DMS53 treated with DMSO at 0.1 percent for 48 hours (cell line): ENCODE data around the gene PANX3.

Experiments
- DNase-seq: peaks from one replicate; lab custom pipeline; 2025; ENCODE audit not compliant: unreplicated experiment; lab: John Stamatoyannopoulos, UW

PANX3 gene

DNA sequence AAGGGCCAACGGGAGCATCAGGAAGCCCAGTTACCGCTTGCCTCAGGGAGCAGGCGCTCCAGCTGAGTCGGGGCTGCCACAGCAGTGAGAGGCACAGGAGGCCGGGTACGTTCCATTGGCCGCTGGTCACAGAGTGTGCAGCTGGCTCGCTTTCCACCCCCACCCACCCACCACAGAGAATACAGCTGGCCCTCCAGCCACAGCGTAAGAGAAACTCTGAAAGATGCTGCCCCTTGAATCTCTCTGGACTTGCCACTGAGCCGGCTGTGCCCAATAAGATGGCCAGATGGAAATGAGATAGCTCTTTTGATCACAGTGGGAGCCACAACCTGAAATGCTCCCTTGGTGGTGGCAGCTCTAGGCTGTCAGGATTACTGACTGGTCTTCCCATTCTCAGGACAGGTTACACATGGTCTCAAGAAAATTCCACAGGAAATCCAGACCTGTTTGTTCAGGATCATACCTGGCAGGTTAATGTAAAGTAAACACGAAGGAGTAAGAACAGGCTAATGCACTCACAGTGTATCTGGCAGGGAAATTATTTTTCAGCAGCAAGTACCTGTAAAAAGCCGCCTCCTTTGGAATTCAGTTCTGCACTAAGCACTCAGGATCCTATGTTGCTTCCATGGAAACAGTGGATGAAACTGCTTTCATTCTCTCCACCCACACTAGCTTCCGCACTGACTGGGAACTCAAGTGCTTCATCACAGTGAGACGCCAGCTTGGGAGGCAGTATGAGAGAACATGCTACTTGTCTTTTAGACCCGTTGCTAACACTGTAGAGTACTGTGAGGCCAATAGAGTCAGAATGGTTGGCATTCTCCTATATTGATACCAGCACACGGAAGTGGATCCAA is 45.8 kb downstream of the PANX3 start:
- no peak for DNase-seq

DNA sequence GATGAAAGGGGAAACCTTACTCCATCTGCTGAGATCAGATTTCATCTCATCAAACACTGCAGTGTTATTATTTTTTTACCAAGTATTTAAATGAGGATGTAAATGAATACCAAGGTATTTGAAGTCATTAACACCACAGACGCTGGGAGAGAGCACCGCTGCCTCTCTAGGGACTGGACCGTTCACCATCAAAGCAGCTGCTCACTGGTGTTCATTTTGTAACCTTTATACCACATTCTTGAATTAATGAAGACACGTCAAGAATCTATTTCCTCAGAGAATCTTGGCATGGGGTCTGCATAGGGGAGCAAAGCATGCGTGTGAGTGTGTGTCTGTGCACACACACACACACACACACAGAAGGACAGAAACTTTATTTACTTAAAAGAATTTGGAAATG is 46.7 kb downstream of the PANX3 start:
- no peak for DNase-seq

DNA sequence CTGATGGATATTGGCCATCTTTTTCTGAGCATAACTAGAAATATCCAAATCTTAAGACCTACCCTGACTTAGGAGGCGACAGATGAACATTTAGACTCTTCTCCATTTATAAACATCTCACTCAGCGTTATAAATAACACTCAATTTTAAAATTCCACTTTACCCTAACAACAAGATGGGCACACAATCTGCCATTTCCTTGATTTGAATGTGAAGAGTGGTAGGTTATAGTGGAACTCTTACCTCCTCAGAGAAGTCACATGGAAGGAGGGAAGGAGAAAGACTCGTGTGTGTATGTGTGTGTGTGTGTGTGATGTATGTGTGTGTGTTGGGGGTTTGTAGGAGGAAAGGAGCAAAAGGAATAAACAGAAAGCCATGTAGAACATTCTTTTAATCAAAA is 47.3 kb downstream of the PANX3 start:
- DNase-seq: no peak

DNA sequence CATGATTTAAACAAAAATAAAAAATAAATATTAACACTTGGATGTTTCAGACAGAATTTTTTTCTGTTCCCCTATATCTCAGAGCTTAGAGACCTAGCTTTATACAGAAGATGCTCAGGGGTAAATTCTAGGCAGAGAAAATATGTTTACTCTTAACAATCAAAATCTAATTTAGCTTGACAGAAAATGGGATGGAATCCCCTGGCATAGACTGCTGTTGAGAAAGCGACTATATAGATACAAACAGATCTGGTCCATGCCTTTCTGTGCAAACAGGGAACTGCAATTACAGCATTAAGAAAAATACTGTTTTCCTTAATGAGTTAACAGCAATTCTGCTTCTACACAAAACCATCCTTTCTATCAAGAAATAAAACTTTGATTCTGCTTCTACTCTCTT is 47.8 kb downstream of the PANX3 start:
- no peak for DNase-seq

DNA sequence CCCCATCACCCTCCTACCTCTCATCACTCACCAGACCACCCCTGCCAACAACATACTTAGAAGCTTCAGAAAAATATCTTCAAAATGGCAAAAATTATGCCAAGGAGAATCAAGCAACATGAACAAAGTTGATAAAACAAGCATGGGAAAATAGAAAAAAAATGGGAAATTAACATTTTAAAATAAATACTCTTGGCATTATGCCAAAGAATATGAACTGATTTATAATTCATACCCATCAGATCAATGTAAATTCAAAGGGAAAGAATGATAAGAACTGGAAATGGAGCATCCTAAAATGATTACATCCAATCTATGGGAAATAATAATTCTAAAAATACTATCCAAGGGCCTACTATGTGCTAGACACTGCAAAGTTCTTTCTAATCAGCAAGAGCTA is 50.3 kb downstream of the PANX3 start:
- DNase-seq: no peak

DNA sequence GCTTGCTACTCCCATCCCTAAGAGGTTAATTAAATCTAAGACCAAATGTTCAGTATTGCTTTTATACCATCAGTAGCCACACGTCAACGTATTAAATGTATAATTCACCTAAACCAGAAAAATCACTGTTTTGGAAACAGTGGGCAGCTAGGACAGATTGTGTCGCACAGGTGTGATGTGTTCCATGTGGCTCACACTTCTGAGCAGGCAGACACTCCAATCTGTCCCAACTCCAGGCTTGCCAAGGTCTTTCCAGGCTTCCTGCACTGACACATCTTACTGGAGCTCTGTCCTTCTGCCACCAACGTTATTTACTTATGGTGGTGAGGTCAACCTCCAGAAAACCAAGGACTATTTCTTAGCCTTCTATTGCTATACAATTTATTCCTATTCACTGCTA is 50.9 kb downstream of the PANX3 start:
- DNase-seq: no peak

DNA sequence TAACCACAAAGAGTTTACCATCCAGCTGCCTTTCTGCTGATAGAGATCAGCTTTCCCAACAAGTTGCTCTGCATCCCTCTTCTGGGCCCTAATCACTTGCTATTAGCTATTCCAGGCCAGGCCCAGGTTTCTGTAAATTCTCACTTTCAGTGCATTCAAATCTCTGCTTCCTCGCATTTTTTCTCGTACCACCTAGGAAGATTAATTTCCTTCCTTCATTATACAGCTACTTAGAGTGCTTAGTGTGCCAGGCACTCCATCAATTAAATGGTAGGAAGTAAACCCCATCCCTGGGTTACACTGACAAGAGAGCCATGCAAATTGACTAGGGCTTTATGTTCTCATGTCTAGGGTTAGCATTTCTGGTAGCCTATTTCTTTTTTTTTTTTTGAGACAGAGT is 52.6 kb downstream of the PANX3 start:
- DNase-seq: no peak

DNA sequence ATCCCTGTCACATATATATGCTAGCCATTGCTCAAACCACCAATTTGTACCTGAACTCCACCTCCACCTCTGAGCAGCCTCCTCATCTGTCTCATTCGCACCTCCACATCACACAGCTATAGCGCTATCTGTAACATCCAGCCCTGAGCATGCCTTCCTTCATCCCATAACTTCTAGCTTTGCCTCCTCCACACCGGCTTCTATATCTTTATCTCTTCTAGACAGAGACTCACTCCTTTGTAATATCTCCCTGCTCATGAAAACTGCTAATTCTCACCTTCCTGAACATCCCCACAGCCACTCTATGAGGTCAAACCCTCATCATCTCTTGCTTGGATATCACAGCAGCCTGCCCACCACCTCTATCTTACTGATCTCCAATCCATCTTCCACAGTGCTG is 56.4 kb downstream of the PANX3 start:
- no peak for DNase-seq

DNA sequence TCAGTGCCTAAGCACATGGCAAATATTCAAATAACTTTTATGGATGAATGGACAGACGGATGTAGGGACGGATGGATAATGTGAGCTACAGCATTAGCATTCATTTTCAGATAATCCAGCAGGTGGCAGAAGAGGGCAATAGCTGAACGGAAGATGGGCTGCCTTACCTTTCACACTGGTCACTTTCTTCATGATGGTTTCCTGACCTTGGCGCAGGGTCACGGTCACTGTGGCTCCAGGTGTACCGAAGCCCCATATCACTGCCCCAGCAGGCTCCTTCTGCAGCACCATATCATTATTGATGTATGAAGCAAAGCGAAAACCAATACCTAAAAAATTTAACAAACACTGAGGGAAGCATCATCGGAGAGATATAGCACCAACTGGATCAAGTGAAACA is 58.0 kb downstream of the PANX3 start:
- peak; percentile 39 for DNase-seq
